ENCODE measurements around the gene SNRPA1. TPM values are rescaled to one million over a fixed set of nuclear protein-coding genes. Genes with fewer than 3 reads are reported as not detected.
"Not testable (repeated sequence)": the region's sequence is repeated elsewhere in the genome, so short reads cannot be mapped to it uniquely, and the experiment has no call there.

Gene SNRPA1
- total and polyA plus RNA-seq, 2 donors (not counting 1 experiment from before 2014, with no cell fraction given): 97.7 to 113 TPM

- H3K27ac Mint-ChIP-seq: no peak overlapping the region
- CTCF ChIA-PET: interaction anchor here (1.6 kb wide), 1 partner anchor 39 kb away, joined by 3 read pairs; no protein-coding TSS in a partner anchor
- Histone ChIP-seq H3K4me3 (ENCODE audit: control extremely low read depth in 1 of 5, extremely low read depth in 1 of 5, insufficient read depth in 1 of 5, low read depth in 2 of 5, low read length in 4 of 5) (no peak overlapping the region), H3K4me1 (ENCODE audit: control insufficient read depth in 2 of 2, insufficient read depth in 2 of 2, low read length in 2 of 2) (peaks cover 4 to 7% of the 10 kb centered on the region in 2 donors), H3K9me3 (ENCODE audit: control extremely low read depth in 1 of 3, control insufficient read depth in 2 of 3, insufficient read depth in 1 of 3, low read length in 2 of 3) (peaks cover 5 to 33% (median 14%) of the 10 kb centered on the region in 3 donors), H2AFZ (ENCODE audit: insufficient read depth, low read depth, low read length, poor library complexity, severe bottlenecking) (no peak overlapping the region), H3K9ac (ENCODE audit: low read length) (no peak overlapping the region), H3K4me2 (replicated peaks; ENCODE audit: low read depth, low read length, poor library complexity, severe bottlenecking) (no peak overlapping the region), H3K36me3 (replicated peaks in 1 of 2; ENCODE audit: control extremely low read depth in 1 of 2, control insufficient read depth in 1 of 2, extremely low read depth in 1 of 2, insufficient read depth in 2 of 2, low read length in 1 of 2) (no peaks in the 10 kb centered on the region), H3K27me3 (replicated peaks in 1 of 4; ENCODE audit: control extremely low read depth in 1 of 4, control insufficient read depth in 3 of 4, insufficient read depth in 4 of 4, low read length in 3 of 4) (peaks cover 0 to 10% (median 0%) of the 10 kb centered on the region in 4 experiments), H4K20me1 (ENCODE audit: control insufficient read depth, insufficient read depth, low read length, poor library complexity, severe bottlenecking) (no peaks in the 10 kb centered on the region), H3K27ac (ENCODE audit: low read length in 2 of 2) (no peak overlapping the region), H3K79me2 (ENCODE audit: control insufficient read depth, insufficient read depth, low read length) (no peaks in the 10 kb centered on the region)
- WGBS (ENCODE audit: insufficient coverage): no CpG with 5 or more reads among the region's 1 CpG
- H3K4me1 Mint-ChIP-seq: peaks cover 10% of the 10 kb centered on the region
- DNase-seq: no peak
- no peak for TF ChIP-seq EZH2 (IDR thresholded peaks at IDR 0.05; ENCODE audit: borderline replicate concordance, insufficient read depth, low read depth, low read length, poor library complexity, severe bottlenecking)
- H3K9me3 Mint-ChIP-seq (ENCODE audit: insufficient read depth): no peaks in the 10 kb centered on the region
- intact Hi-C loops (cut with micrococcal nuclease): no loop called here
- H3K4me3 Mint-ChIP-seq: no peak overlapping the region
- peaks cover 21% of the 10 kb centered on the region for H3K27me3 Mint-ChIP-seq
- POLR2A ChIA-PET: no interaction called here
- ATAC-seq (ENCODE audit: low read depth): no peak
Observed at GRCh38 chr15:101338502-101339057, 43.5 kb upstream of the SNRPA1 start.

GRCh38 chr15:101337976-101338375 is 42.9 kb upstream of the SNRPA1 start:
- Mint-ChIP-seq H3K27me3 (peaks cover 18% of the 10 kb centered on the region), H3K4me3 (no peak overlapping the region), H3K4me1 (peaks cover 10% of the 10 kb centered on the region), H3K9me3 (ENCODE audit: insufficient read depth) (no peaks in the 10 kb centered on the region), H3K27ac (no peak overlapping the region)
- no peaks in the 10 kb centered on the region for H3K79me2 ChIP-seq (ENCODE audit: control insufficient read depth, insufficient read depth, low read length)
- ChIA-PET CTCF (no interaction called here), POLR2A (no interaction called here)
- ATAC-seq (ENCODE audit: low read depth): no peak
- H3K9ac ChIP-seq (ENCODE audit: low read length): no peak overlapping the region
- H3K4me2 ChIP-seq (replicated peaks; ENCODE audit: low read depth, low read length, poor library complexity, severe bottlenecking): no peak overlapping the region
- peaks cover 5 to 39% (median 18%) of the 10 kb centered on the region in 3 donors for H3K9me3 ChIP-seq (ENCODE audit: control extremely low read depth in 1 of 3, control insufficient read depth in 2 of 3, insufficient read depth in 1 of 3, low read length in 2 of 3)
- TF ChIP-seq EZH2 (IDR thresholded peaks at IDR 0.05; ENCODE audit: borderline replicate concordance, insufficient read depth, low read depth, low read length, poor library complexity, severe bottlenecking) (no peak), CTCF (IDR thresholded peaks at IDR 0.05) (no peak)
- no peaks in the 10 kb centered on the region for H3K36me3 ChIP-seq (replicated peaks in 1 of 2; ENCODE audit: control extremely low read depth in 1 of 2, control insufficient read depth in 1 of 2, extremely low read depth in 1 of 2, insufficient read depth in 2 of 2, low read length in 1 of 2)
- no peak for DNase-seq
- intact Hi-C loops (cut with micrococcal nuclease): no loop called here
- H3K4me3 ChIP-seq (ENCODE audit: control extremely low read depth in 1 of 5, extremely low read depth in 1 of 5, insufficient read depth in 1 of 5, low read depth in 2 of 5, low read length in 4 of 5): no peak overlapping the region
- no peaks in the 10 kb centered on the region for H4K20me1 ChIP-seq (ENCODE audit: control insufficient read depth, insufficient read depth, low read length, poor library complexity, severe bottlenecking)
- H2AFZ ChIP-seq (ENCODE audit: insufficient read depth, low read depth, low read length, poor library complexity, severe bottlenecking): no peak overlapping the region
- WGBS (ENCODE audit: insufficient coverage): 33% methylated on average over 4 of the region's 7 CpGs
- H3K27me3 ChIP-seq (replicated peaks in 1 of 4; ENCODE audit: control extremely low read depth in 1 of 4, control insufficient read depth in 3 of 4, insufficient read depth in 4 of 4, low read length in 3 of 4): peaks cover 0 to 10% (median 0%) of the 10 kb centered on the region in 4 experiments
- no peak overlapping the region for H3K27ac ChIP-seq (ENCODE audit: low read length in 2 of 2)
- peaks cover 4 to 12% of the 10 kb centered on the region in 2 donors for H3K4me1 ChIP-seq (ENCODE audit: control insufficient read depth in 2 of 2, insufficient read depth in 2 of 2, low read length in 2 of 2)

- H3K9ac ChIP-seq (ENCODE audit: low read length); CTCF ChIA-PET; H3K4me3 ChIP-seq (ENCODE audit: control extremely low read depth in 1 of 5, extremely low read depth in 1 of 5, insufficient read depth in 1 of 5, low read depth in 2 of 5, low read length in 4 of 5); H3K36me3 ChIP-seq (replicated peaks in 1 of 2; ENCODE audit: control extremely low read depth in 1 of 2, control insufficient read depth in 1 of 2, extremely low read depth in 1 of 2, insufficient read depth in 2 of 2, low read length in 1 of 2); H2AFZ ChIP-seq (ENCODE audit: insufficient read depth, low read depth, low read length, poor library complexity, severe bottlenecking); H4K20me1 ChIP-seq (ENCODE audit: control insufficient read depth, insufficient read depth, low read length, poor library complexity, severe bottlenecking); H3K9me3 Mint-ChIP-seq (ENCODE audit: insufficient read depth); H3K79me2 ChIP-seq (ENCODE audit: control insufficient read depth, insufficient read depth, low read length); H3K4me1 Mint-ChIP-seq: not testable (repeated sequence)
- intact Hi-C loops (cut with micrococcal nuclease): loop anchor here (1.0 kb wide), 1 partner anchor 39 kb away; the partner anchor contains the start of gene SNRPA1
- POLR2A ChIA-PET: interaction anchor here (1.0 kb wide), 1 partner anchor 39 kb away, joined by 3 read pairs; the partner anchor contains the start of gene SNRPA1
- Histone ChIP-seq H3K9me3 (ENCODE audit: control extremely low read depth in 1 of 3, control insufficient read depth in 2 of 3, insufficient read depth in 1 of 3, low read length in 2 of 3) (peaks cover 5 to 58% (median 16%) of the 10 kb centered on the region in 3 donors), H3K4me1 (ENCODE audit: control insufficient read depth in 2 of 2, insufficient read depth in 2 of 2, low read length in 2 of 2) (peaks cover 4 to 12% of the 10 kb centered on the region in 2 donors), H3K27ac (ENCODE audit: low read length in 2 of 2) (peak overlapping the region; percentile 62 to 82), H3K27me3 (replicated peaks in 1 of 4; ENCODE audit: control extremely low read depth in 1 of 4, control insufficient read depth in 3 of 4, insufficient read depth in 4 of 4, low read length in 3 of 4) (peaks cover 0 to 14% (median 0%) of the 10 kb centered on the region in 4 experiments), H3K4me2 (replicated peaks; ENCODE audit: low read depth, low read length, poor library complexity, severe bottlenecking) (peak overlapping the region; percentile 32)
- Mint-ChIP-seq H3K4me3 (peak overlapping the region; percentile 32), H3K27me3 (peaks cover 17% of the 10 kb centered on the region), H3K27ac (peak overlapping the region; percentile 88)
- peak; percentile 72 for ATAC-seq (ENCODE audit: low read depth)
- WGBS (ENCODE audit: insufficient coverage): 72% methylated on average over 3 of the region's 16 CpGs
- peak; percentile 63 for DNase-seq
Observed at GRCh38 chr15:101333907-101334789, 39.1 kb upstream of the SNRPA1 start.

Data from B cell (primary cell).